Kidney tubule cell (primary cell): ENCODE data around the gene CRYGN.

Source experiments
- DNase-seq: peaks from one replicate; pipeline ENCODE4 v3.0.0-alpha.2; 2018; ENCODE audit warnings: low spot score

The CRYGN gene

DNA sequence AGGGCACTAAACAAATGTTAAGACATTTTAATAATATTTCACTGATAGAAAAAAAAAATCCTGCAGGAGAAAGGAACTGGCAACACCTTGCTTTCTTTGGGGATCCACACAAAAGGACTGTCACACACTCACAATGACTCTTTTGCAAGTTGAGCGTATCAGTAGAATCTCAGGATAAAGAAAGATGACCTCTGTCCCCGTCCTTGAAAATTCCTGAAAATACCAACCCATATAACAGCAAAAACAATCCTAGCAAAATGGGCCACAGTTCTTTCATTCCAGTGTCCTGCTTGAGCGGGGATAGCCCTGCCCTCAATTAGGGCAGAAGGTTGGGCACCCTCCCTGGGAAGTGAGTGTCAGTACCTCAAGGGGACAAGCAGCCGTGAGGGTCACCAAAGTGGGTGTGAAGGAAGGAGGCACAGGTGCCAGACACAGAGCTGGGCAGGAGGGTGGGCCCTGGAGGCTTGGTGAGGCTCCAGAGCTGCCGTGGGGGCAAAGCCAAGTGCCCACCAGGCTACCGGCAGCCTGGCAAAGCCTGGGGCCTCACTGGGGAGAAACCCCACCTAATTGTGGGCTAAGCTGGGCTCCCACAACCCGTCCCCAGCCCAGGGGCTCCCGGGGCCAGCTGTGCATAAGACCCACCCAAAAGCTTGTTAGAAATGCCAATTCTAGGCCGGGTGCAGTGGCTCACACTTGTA is 32.9 kb downstream of the CRYGN start:
- no peak for DNase-seq

DNA sequence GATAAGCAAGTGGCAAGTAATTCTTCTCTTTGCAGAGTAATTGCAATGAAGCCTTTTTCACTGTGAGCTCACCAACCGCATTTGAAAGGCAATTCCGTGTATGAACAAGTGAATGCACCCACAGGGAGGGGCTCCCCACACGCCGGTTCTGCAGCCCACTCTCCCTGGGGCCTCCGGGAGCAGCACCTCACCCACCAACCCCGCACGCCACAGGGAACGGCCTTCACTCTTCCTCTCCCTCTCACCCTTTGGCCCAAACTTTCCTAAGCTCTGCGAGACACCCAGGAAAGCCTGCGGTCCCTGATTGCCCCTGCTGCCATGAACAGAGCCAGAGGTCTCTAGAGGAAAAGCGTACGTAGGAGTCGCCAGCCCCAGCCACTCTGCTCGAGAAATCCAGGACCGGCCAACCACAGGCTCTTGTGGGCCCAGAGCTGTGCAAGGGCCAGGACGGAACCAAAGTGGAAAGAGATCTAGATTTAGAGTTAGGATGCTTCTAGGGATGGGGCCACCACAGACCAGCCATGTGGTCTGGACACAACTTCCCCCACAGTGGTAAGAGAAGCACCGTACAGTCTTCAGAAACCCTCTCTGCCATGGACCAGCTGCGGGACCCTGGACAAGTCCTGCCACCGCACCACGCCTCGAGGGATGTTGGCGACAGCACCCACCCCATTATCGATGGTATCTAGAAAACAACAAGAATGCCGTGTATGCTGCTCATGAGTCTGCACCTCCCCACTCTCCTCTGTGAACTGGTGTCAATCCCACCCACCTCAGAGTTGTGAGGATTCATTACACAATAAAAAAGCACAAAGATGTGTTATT is 33.7 kb downstream of the CRYGN start:
- no peak for DNase-seq

DNA sequence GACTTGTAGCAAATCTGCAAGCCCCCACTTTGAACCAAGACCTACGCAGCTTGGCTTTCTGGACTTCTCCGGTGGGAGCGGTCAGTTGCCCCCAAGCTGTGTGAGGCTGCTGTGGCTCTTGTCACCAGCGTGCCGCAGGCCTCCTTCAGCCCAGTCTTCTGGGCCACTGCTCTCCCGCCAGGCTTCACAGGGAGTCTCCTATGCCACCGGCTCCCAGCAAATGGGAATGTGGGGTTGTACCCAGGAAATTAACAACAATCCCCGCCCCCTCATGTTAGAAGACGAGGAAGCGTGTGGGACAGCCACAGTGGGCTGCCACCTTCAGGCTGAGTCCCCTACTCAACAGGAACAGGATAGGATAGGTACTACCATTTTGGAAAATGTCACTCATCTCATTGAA is 34.4 kb downstream of the CRYGN start:
- no peak for DNase-seq

DNA sequence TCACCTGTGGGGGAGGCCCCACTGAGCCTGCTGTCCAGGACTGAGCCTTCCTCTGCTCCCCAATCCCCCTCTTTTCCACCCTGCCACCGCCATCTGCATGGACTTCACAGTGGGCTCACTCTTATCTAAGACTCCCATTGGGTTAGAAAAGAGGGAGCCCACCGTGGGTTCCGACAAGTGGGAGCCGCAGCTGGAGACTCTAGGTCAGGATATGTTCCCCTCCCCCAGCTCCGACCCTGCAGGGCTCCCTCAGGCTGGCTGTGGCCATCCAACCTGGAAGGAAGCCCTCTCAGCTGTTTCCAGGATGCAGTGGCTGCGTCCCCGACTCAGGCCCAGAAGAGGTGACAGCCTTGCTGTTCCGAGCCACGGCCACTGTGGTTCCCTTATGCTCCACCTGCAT is 34.9 kb downstream of the CRYGN start:
- DNase-seq, result no peak

DNA sequence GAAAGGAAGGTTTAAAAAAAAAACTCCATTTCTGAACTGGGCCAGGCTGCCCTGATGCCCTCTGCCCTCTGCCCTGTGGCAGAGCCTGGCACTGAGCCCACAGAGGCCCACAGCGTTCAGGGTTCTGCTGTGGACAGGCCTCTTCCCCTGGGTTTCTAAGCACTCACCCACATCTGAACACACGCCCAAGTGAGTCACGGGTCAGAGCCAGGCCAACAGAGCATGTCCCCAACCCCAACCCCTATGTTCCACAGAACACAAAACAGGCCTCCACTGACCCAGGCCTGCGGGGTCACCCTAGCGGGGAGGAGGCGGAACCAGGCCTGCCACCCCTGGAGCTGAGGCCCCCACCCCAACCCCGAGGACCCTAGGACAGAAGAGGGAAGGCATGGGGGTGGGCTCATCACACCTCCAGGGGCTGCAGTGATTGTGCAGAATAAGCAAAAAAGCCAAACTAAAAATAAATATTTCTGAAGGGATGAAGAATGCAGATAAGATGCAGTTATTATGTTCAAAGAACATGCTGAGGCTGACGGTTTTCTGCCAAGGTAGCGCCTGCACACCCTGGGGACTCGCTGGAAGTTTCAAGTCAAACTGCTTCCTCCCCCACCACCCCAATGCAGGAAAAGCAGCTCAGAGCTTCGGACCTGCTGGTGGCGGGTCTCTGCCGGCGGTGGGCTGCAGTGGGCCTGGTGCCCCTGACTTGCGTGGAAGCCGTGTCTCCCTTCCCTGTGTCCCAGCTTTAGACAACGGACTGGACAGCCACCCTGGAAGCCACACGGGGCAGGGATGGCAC is 35.5 kb downstream of the CRYGN start:
- peak; percentile 22 for DNase-seq

DNA sequence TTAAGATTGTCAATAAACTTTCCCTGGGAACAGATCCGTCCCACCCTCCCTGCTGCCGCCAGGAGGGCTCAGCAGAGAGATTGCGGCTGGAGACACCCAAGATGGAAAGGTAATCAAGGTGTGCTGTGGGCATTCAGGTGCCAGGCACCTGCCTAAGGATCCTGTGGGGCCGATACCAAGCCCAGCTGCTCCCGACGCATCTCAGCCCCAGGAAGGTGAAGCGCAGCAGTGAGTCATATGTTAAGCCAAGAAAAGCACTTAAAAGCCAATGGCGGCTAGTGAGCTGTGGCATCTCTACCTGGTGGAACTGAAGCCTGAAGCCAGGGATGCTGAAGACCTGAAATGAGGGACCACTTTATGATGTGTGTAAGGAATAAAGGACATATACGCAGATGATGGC is 36.2 kb downstream of the CRYGN start:
- peak; percentile 43 for DNase-seq

DNA sequence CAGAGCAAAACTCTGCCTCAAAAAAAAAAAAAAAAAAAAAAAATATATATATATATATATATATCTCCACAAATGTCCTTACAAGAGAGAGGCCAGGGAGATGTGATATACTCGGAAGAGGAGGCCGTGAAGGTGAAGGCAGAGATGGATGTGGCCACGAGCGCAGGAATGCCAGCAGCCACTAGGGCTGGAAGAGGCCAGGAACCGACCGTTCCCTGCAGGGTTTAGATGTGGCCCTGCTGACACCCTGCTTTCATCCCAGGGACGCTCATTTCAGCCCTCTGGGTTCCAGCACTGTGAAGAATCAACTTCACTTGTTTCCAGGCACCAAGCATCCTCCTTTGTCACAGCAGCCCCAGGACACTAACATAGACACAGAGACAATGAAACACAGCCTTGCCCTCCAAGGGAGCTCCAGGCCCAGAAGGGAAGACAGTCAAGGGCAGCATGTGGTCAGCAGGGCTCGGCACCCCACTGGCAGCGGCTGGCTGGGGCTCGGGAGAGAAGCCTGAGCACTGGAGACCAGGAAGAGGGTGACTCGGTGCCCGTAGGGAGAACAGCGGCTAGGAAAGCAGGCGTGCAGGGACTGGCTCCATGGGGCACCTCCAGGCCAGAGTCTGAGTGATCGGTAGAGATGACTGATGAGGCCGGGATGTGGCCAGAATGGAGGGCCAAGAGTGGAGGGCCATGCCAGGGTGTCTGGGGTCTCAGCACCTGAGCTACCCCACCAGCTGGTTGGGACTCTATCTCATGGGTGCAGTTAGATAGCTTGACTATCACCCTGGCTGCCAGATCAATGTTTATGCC is 37.7 kb downstream of the CRYGN start:
- no peak for DNase-seq

DNA sequence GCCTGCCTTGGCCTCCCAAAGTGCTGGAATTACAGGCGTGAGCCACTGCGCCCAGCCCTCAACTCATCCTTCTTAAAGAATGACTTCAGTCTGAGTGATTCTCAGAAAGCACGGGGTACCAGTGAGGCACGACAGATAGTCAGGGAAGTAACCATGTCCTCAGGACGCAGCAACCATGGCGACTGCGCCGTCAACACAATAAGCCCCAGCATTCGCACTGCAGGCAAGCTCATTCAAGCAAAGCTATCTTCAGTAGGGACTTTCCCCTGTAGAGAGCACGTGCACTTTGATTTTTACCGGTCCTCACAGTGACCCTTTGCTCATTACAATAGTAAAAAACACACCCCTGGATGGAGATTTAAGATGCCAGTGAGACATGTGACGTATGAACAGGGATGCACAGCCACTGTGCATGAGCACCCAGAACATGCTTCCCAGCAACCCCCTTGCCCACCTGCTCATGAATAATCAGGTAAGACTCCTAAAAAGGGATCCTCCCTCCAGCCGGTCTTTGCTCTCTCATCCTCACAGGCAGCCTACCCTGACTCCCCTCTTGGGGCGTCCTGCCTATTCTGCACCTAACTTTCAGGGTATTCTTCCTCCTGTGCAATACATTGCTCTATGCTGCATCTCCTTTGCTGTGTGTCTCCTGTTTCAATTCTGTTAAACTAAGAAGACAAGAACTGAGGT is 39.2 kb downstream of the CRYGN start:
- DNase-seq, result peak; percentile 63

DNA sequence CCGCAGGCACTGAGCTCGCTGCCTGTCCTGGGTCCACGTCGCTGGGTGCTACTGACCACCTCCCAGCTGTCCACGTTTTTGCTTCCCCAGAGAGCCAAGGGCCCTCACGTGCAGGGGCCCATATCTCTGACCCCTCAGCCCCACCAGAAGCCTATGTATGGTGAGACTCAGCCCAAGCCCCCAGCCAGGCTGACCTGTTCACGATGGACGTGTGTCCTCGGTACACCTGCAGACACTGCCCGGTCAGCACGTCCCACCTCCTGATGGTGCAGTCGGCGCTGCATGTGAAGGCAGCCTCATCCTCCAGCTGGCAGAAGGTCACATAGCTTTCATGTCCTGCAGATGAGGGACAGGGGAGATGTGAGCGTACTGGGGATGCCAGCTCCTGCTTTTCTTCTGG is 40.0 kb downstream of the CRYGN start:
- no peak for DNase-seq

DNA sequence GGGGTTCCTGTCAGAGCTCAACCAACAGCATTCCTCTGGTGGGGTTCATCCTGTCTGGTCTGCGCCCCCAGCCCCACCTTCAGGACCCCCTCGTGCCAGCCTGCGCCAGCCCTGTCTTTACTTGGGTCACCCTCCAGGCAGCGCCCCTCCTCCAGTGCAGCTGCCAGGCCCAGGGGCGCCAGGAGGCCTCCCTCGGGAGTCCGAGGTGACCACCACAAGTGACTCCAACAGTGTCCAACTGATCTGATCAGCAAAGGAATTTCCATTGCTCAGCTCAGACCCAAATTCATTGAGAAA is 40.7 kb downstream of the CRYGN start:
- no peak for DNase-seq

DNA sequence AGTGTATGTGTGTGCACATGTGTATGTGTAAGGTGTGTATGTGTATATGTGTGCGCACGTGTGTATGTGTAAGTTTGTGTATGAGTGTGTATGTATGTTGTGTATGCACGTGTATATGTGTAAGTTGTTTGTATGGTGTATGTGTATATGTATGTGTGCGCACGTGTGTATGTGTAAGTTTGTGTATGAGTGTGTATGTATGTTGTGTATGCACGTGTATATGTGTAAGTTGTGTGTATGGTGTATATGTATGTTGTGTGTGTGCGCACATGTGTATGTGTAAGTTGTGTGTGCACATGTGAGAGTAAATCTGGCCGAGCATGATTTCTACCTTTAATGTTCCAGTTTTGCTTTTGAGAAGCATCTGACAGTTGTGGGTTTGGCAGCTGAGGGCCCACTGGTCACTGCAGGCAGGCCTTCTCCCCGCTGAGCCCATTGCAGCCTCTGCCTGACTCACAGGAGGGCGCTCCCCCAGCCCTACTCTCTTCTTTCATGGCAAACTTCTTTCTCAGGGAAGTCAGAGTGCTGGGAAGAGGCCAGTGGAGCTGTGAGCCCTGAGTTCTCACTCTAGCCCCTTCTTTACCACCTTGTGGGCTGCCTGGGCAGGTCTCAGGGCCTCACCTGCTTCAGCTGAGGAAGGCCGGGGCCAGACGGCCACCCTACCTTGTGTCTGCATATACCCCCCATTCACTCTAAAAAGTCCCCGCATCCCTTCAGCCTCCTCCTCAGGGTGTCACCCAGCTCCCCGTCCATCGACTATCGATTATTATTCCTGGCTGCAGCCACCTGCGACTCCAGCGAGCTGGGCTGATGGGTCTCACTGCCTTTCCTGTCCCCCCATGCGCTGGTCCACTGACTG is 41.3 kb downstream of the CRYGN start:
- no peak for DNase-seq

DNA sequence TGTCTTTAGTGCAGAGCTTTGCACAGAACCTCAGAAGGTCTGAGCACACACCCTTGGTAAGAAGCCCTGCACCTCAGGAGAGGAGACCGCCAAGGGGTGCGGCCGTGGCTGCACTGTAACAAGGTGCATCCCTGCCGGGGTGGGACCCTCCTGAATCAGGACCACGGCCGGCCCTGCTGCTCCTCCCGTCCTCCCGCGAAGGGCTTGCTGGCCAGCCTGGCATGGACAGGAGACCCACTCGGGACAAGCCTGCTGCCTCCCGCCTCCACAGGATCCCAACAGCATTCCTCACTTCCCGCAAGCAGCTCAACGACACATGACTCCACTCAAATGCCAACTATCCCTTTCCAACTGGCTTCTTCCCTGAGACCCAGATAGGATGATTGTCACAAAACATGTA is 42.9 kb downstream of the CRYGN start:
- DNase-seq, result no peak

DNA sequence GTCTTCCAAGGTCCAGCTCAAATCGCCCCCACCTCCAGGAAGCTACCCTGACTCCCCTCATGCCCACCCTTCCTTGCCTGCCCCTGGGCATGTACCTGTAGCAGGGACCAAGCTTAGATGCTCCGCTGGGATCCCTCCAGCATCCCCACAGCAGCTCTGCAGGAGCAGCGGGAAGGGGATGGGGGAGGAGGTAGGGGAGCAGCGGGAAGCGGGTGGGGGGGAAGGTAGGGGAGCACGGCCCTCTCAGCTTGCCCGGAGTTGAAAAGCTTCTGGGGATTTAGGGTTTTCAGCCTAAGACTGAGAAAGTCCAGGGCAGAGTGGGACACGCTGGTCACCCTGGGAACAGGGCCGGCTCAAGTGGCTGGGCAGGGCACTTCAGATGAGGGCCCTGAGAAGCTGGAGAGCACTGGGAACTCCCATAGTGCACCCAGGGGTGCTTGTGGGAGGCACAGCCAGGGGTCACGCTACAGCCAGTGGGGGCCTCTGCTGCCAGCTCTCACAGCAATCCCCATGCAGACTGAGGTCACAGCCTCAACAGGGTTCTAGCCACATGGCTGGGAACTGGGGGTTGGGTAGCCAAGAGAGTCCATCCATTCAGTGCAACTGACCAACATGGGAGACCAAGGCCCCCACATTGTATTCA is 43.5 kb downstream of the CRYGN start:
- no peak for DNase-seq

DNA sequence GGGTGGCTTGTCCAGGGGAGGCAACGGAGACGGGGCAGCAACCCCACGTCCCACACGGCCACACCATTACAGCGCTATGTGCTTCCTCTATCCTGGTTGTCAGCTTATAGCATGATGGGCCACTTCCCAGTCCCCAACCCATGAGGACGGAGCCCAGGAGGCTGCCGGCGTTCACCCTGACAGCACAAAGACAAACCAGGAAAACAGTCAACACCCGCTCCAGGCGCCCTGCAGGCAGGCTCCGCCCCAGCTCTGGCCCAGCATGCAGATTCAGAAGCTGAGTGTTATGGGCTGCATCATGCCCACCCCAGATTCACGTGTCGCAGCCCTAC is 44.9 kb downstream of the CRYGN start:
- DNase-seq, result no peak

DNA sequence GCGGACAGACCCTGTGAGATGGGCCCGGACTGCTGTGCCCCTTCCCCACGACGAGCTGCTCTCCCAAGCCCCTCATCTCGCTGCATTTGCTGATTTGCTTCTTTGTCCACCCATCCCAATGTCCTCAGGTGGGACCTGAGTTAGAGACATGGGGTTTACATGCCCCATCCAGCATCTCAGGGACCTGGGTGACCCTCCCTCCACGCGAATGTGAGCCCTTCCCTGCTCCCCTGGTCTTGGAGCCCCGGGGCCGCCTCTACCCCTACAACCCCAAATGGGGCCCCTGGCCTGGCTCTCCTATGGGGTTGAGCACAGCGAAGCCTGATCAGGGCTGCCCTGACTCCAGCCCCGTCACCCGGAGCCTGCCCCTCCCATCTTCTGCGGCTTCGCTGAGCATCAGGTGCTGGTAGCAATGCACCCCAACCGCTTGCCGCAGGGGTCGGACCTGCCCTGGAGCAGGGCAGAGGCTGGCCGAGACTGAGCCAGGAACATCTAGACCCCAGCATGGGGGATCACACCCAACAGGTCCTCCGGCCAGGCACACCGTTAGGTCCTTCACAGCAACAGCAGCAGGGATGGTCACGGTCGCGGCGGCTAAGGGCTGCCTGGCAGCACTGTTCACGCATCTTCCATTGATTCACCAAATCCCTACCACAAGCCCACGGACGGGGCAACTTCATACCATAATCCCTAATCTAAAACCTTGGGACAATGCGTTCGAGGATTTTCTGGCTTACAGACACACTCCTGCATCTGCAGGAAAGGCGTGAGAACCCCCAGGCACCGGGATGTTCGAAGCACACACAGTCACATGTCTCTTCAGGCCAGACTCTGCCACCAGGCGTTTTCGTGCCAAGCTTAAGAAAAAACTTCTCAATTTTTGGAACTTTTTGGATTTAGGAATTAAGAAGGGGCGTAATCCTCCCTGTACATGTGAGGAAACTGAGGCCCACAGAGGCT is 45.6 kb downstream of the CRYGN start:
- no peak for DNase-seq

DNA sequence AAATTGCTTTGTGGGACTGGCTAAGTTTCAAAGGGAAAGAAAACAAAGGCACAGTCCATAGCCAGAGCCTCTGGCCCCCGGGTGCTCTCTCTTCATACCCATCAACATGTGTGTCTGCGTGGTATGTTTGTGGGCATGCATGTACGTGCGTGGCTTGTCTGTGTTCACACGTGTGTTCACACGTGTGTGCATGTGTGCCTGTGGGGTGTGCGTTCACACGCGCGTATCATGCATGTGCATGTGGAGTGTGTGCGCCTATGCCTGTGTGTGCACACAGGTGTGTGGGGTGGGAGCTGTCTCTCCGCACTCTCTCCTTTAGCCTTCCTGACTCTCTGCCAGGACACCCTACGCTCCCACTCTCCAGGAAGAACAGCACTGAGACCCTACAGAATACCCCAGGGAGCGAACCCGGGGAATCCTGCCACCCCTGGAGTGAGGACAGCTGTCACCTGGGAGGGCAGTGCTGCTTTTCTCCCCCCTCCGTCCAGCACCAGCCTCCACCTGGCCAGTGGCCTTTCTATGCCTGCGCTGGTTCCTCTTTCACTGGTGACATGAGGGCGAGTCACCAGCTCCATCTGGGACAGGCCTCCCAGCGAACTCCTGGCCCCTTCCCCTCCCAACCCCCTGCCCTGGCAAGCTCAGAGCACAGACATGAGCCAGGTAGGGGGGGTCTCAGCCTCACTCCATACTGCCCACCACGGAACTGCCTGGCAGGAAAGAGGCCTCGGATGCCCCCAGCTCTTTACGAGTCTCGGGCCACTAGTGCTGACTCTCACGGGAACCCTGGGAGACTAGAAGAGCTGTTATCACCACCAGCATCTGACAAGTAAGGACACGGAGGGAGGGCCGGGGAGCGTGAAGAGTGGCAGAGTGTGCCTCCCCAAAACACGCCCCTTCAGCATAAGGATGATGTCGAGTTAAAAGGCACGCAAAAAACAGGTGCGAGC is 46.6 kb downstream of the CRYGN start:
- DNase-seq, result no peak

DNA sequence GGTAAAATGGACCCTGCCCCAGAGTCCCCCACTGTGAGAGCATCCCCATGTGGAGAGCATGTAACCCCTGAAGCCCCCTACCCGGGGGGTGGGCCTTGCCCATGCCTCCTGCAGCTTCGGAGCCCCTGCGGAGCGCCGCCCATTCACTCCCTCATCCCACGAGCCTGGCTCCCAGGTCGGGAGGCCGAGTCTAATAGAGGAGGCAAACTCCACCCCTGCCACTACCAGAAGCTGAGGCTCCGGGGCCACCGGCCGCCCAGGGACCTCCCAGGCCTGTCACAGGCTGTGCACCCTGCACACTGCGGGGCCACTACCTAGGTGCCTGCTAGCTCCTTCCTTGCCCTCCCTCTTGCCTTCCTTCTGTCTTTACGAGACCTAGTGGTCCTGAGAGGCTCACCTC is 47.5 kb downstream of the CRYGN start:
- no peak for DNase-seq

DNA sequence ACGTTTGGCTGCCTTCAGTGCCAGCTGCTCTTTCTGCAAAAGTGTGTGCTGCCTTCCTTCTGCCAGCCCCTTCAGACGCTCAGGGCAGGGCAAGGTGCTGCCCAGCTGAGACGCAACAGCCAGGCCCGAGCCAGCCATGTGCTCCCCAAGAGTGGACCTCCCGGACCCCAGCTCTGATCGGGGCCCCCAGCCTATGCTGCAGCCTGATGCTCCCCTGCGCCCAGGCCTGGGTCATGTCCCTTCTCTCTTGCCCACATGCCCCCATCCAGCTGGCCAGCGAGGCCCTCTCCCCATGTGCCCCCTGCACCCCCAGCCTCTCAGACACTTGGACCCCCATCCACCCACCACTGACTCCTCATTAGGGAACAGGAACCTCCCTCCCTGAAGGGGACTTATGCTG is 47.9 kb downstream of the CRYGN start:
- no peak for DNase-seq
